Measurements from ENCODE around the gene PIGQ. TPM values are rescaled to one million over a fixed set of nuclear protein-coding genes. Genes with fewer than 3 reads are reported as not detected.
"Not testable (repeated sequence)": the region's sequence is repeated elsewhere in the genome, so short reads cannot be mapped to it uniquely, and the experiment has no call there.

Gene PIGQ
- polyA plus RNA-seq, 12 donors = 12.9 to 36.0 (median 17.9) TPM; not detected in 1

- DNase-seq = no peak
These were observed 14.2 kb downstream of the PIGQ start for GRCh38 chr16:583815-584591.

GRCh38 chr16:585351-585750 lies 15.6 kb downstream of the PIGQ start:
- DNase-seq = no peak

- no peak for DNase-seq
These were observed 16.4 kb downstream of the PIGQ start for GRCh38 chr16:586047-586644.

- no peak for DNase-seq
These were observed 17.1 kb downstream of the PIGQ start for GRCh38 chr16:586645-587590.

- no peak for DNase-seq
These were observed 18.8 kb downstream of the PIGQ start for GRCh38 chr16:588639-588888.

- peak; percentile 98 for DNase-seq
These were observed 19.3 kb downstream of the PIGQ start for GRCh38 chr16:588889-589657.

- DNase-seq = peak; percentile 100
These were observed 20.0 kb downstream of the PIGQ start, which contains the start of gene RAB40C for GRCh38 chr16:589658-590187. Gene RAB40C, plus strand, starts transcription at chr16:590066. Its CDS starts 226 bp downstream, at chr16:590292.

- DNase-seq = no peak
These were observed 20.5 kb downstream of the PIGQ start for GRCh38 chr16:590188-590814.

GRCh38 chr16:590815-591200 lies 21.0 kb downstream of the PIGQ start:
- no peak for DNase-seq

GRCh38 chr16:591231-591630 lies 21.5 kb downstream of the PIGQ start:
- DNase-seq = no peak

GRCh38 chr16:591892-592517 lies 22.2 kb downstream of the PIGQ start:
- DNase-seq = no peak

- DNase-seq = no peak
These were observed 22.9 kb downstream of the PIGQ start for GRCh38 chr16:592518-593306.

- DNase-seq = no peak
These were observed 23.6 kb downstream of the PIGQ start for GRCh38 chr16:593406-593805.

- no peak for DNase-seq
These were observed 24.0 kb downstream of the PIGQ start for GRCh38 chr16:593807-594206.

GRCh38 chr16:595094-595528 lies 25.3 kb downstream of the PIGQ start:
- no peak for DNase-seq

- no peak for DNase-seq
These were observed 26.4 kb downstream of the PIGQ start for GRCh38 chr16:595942-596735.

- DNase-seq = no peak
These were observed 26.9 kb downstream of the PIGQ start for GRCh38 chr16:596736-597060.

GRCh38 chr16:597655-598054 lies 27.9 kb downstream of the PIGQ start:
- DNase-seq = not testable (repeated sequence)

All from muscle of arm (tissue), 12 donors.